ENCODE measurements around the gene TXNDC5. TPM values are rescaled to one million over a fixed set of nuclear protein-coding genes. Genes with fewer than 3 reads are reported as not detected.

TXNDC5 gene
- total RNA-seq, 4 donors from 2014 or later: 51.9 to 125 (median 104) TPM

- H3K27me3 ChIP-seq: no peaks in the 10 kb centered on the region
- DNase-seq: no peak
- H3K27ac ChIP-seq: no peak overlapping the region
- TF ChIP-seq, protein P1, sequence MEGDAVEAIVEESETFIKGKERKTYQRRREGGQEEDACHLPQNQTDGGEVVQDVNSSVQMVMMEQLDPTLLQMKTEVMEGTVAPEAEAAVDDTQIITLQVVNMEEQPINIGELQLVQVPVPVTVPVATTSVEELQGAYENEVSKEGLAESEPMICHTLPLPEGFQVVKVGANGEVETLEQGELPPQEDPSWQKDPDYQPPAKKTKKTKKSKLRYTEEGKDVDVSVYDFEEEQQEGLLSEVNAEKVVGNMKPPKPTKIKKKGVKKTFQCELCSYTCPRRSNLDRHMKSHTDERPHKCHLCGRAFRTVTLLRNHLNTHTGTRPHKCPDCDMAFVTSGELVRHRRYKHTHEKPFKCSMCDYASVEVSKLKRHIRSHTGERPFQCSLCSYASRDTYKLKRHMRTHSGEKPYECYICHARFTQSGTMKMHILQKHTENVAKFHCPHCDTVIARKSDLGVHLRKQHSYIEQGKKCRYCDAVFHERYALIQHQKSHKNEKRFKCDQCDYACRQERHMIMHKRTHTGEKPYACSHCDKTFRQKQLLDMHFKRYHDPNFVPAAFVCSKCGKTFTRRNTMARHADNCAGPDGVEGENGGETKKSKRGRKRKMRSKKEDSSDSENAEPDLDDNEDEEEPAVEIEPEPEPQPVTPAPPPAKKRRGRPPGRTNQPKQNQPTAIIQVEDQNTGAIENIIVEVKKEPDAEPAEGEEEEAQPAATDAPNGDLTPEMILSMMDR (IDR thresholded peaks at IDR 0.05): no peak
- TF ChIP-seq POLR2A (IDR thresholded peaks at IDR 0.05): no peak
- no peaks in the 10 kb centered on the region for H3K4me1 ChIP-seq
- 67 to 92% methylated on average over 4 of the region's 4 CpGs for WGBS, 2 donors
- H3K4me3 ChIP-seq: no peak overlapping the region
- H3K9me3 ChIP-seq: no peaks in the 10 kb centered on the region
- H3K36me3 ChIP-seq: no peaks in the 10 kb centered on the region
- intact Hi-C loops (cut with DNase I): no loop called here
Observed at GRCh38 chr6:7954477-7955200, 44.1 kb upstream of the TXNDC5 start.

GRCh38 chr6:7953753-7954152 is 43.2 kb upstream of the TXNDC5 start:
- no peaks in the 10 kb centered on the region for H3K4me1 ChIP-seq
- no peaks in the 10 kb centered on the region for H3K9me3 ChIP-seq
- H3K36me3 ChIP-seq: no peaks in the 10 kb centered on the region
- no peak overlapping the region for H3K4me3 ChIP-seq
- TF ChIP-seq POLR2A (IDR thresholded peaks at IDR 0.05): no peak
- TF ChIP-seq, protein P1 (IDR thresholded peaks at IDR 0.05): no peak
- no peak for DNase-seq
- intact Hi-C loops (cut with DNase I): no loop called here
- H3K27ac ChIP-seq: no peak overlapping the region
- WGBS, 2 donors: 71 to 89% methylated on average over 1 of the region's 1 CpG
- H3K27me3 ChIP-seq: no peaks in the 10 kb centered on the region

GRCh38 chr6:7939864-7940228 is 29.3 kb upstream of the TXNDC5 start:
- no peak for DNase-seq
- TF ChIP-seq POLR2A (IDR thresholded peaks at IDR 0.05): no peak
- TF ChIP-seq, protein P1 (IDR thresholded peaks at IDR 0.05): no peak
- no peaks in the 10 kb centered on the region for H3K27me3 ChIP-seq
- no peak overlapping the region for H3K4me3 ChIP-seq
- H3K9me3 ChIP-seq: no peaks in the 10 kb centered on the region
- intact Hi-C loops (cut with DNase I): no loop called here
- WGBS, 2 donors: 55 to 59% methylated on average over 5 of the region's 5 CpGs
- no peaks in the 10 kb centered on the region for H3K36me3 ChIP-seq
- H3K4me1 ChIP-seq: no peaks in the 10 kb centered on the region
- H3K27ac ChIP-seq: peak overlapping the region in 1 of 4 donors; percentile 10

DNA sequence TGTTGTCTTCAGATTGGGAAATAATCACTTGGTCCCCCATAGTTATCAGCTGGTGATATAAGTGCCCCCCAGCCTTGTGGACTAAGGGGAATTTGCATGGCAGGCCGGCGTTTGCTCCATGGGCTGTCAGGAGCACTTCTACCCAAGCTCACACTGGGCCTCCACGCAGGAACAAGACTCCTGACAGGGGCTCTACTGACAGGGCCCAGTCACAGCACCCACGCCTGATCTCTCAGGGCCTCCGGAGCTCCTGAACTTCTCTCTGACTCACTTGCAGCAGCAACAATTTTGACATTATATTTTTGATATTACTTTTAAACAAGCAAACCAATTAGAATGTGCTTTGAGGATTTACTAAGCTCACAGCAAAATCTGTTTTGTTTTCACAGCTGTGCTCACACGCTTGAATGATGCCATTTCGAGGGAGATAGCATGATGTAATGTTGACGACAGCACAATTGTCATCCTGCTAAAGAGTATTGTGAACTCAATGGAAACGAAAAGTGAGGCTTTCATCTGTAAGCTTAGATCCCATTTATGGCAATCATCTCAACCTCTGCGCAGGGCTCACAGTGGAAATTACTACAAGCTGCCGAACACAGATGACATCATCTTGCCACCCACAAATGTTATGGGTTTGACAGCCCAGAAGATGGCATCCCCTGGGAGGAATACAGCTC is 28.7 kb upstream of the TXNDC5 start:
- Histone ChIP-seq H3K27me3 (no peaks in the 10 kb centered on the region), H3K4me3 (no peak overlapping the region), H3K36me3 (no peaks in the 10 kb centered on the region), H3K27ac (peak overlapping the region in 1 of 4 donors; percentile 19), H3K4me1 (no peaks in the 10 kb centered on the region), H3K9me3 (no peaks in the 10 kb centered on the region)
- WGBS, 2 donors: 75 to 78% methylated on average over 10 to 11 of the region's 11 CpGs
- DNase-seq: no peak
- intact Hi-C loops (cut with DNase I): no loop called here
- TF ChIP-seq, protein P1 (IDR thresholded peaks at IDR 0.05): no peak
- no peak for TF ChIP-seq POLR2A (IDR thresholded peaks at IDR 0.05)

DNA sequence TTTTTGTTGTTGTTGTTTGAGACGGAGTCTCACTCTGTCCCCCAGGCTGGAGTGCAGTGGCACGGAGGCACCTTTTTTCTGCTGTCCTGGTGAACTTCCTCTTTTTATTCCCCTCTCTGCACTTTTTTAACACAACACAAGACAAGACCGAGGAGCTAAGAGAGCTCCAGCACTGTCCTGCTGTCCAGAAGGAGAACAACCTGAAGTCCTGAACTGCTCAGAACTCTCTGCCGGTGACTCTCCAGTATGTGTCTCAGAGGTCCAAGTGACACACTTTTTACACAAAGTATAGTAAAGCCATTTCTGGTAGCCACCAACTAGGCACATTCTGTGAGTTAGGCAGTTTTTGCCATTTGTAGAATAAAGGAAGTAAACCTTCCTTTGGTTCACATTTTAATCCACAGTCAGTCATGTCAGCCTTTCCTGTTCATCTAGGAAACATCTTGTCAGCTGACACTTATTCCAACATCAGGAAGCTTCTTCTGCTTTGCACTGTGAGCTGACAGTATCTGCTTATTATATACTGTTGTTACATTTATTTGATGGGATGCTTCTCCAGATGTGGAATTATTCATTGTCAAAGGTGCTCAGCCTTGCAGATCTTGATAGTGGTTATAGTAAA is 28.1 kb upstream of the TXNDC5 start:
- 62 to 76% methylated on average over 2 to 4 of the region's 4 CpGs for WGBS, 2 donors
- no peak for DNase-seq
- Histone ChIP-seq H3K36me3 (no peaks in the 10 kb centered on the region), H3K4me1 (no peaks in the 10 kb centered on the region), H3K9me3 (no peaks in the 10 kb centered on the region), H3K4me3 (no peak overlapping the region), H3K27me3 (no peaks in the 10 kb centered on the region), H3K27ac (no peak overlapping the region)
- intact Hi-C loops (cut with DNase I): no loop called here
- TF ChIP-seq POLR2A (IDR thresholded peaks at IDR 0.05): no peak
- TF ChIP-seq, protein P1 (IDR thresholded peaks at IDR 0.05): no peak

All from esophagus squamous epithelium (tissue), 5 donors.